ENCODE results near the gene PLIN4. TPM values are rescaled to one million over a fixed set of nuclear protein-coding genes. Genes with fewer than 3 reads are reported as not detected.

PLIN4 gene
- total RNA-seq, 2 donors from 2014 or later: 8.2 to 13.9 TPM

DNA sequence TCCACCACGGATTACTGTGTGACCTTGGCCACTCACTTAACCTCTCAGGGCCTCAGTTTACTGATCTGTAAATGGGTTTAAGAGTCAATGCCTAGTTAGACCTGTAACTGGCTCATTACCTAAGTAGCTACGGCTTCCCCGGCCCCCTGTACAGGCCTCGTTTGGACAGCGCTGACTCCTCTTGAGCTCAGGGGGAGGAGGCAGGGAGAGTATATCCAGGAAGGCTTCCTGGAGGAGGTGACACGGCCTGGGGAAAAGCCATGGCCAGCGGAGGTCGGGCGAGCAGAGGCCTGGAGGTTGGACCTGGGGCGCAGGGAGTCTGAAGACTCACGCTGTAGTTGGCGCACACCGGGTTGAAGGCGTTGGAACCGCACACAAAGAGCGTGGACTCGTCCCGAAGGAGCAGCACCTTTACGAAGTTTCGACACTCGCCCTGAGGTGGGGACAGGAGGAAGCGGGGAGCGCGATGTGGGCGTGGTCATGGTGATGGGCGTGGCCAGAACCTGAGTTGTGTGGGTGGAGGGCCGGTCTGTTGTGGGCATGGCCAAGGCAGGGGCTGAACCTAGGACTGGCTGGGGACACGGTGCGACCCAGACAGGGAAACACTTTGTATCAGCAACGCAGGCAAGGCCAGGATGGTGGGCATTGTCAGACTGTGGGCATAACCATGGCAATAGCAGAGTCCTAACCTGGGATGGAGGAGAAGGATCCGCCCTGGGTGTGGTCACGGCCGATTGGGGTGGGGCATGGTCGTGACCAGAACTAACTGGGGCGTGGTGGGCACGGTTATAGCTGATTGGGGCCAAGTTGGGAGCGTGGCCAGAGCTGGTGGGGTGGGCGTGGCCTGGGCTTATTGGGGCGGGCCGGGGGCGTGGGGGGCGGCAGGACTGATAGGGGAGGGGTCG is 37.6 kb upstream of the PLIN4 start:
- H3K4me1 ChIP-seq (replicated peaks): no peaks in the 10 kb centered on the region
- no peaks in the 10 kb centered on the region for H3K27me3 ChIP-seq (replicated peaks; ENCODE audit: insufficient read depth)
- WGBS: 77% methylated on average over 43 of the region's 43 CpGs
- DNase-seq (ENCODE audit: low spot score): no peak
- no peak overlapping the region for H3K4me3 ChIP-seq
- no peaks in the 10 kb centered on the region for H3K36me3 ChIP-seq
- TF ChIP-seq, protein P1, sequence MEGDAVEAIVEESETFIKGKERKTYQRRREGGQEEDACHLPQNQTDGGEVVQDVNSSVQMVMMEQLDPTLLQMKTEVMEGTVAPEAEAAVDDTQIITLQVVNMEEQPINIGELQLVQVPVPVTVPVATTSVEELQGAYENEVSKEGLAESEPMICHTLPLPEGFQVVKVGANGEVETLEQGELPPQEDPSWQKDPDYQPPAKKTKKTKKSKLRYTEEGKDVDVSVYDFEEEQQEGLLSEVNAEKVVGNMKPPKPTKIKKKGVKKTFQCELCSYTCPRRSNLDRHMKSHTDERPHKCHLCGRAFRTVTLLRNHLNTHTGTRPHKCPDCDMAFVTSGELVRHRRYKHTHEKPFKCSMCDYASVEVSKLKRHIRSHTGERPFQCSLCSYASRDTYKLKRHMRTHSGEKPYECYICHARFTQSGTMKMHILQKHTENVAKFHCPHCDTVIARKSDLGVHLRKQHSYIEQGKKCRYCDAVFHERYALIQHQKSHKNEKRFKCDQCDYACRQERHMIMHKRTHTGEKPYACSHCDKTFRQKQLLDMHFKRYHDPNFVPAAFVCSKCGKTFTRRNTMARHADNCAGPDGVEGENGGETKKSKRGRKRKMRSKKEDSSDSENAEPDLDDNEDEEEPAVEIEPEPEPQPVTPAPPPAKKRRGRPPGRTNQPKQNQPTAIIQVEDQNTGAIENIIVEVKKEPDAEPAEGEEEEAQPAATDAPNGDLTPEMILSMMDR (IDR thresholded peaks at IDR 0.05): no peak
- TF ChIP-seq POLR2AphosphoS5 (IDR thresholded peaks at IDR 0.05) (no peak), POLR2A (IDR thresholded peaks at IDR 0.05) (no peak)
- no peaks in the 10 kb centered on the region for H3K9me3 ChIP-seq
- no peak overlapping the region for H3K27ac ChIP-seq
- intact Hi-C loops (cut with DNase I): no loop called here

DNA sequence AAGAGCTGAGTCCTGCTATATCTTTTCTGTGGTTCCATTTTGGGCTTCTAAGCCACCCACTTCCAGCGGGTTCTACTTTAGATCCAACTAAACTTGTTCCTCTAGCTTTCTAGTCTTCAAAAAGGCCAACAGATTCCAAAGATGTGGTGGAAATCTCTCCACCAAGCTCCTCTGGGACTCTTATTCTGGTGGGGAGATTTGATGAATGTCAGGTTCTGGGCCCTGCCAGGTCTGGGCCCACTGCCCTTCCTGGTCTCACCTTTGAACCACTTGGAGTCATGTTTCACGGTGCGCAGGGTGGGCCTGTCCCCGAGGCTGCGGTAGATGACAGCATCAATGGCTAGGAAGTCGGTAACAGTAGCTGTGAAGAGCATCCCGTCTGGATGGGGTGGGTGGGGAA is 36.4 kb upstream of the PLIN4 start:
- DNase-seq (ENCODE audit: low spot score): no peak
- Histone ChIP-seq H3K27ac (no peak overlapping the region), H3K9me3 (no peaks in the 10 kb centered on the region), H3K4me1 (replicated peaks) (no peaks in the 10 kb centered on the region), H3K4me3 (no peak overlapping the region), H3K27me3 (replicated peaks; ENCODE audit: insufficient read depth) (no peaks in the 10 kb centered on the region), H3K36me3 (no peaks in the 10 kb centered on the region)
- 67% methylated on average over 7 of the region's 7 CpGs for WGBS
- intact Hi-C loops (cut with DNase I): no loop called here
- no peak for TF ChIP-seq POLR2AphosphoS5 (IDR thresholded peaks at IDR 0.05)
- no peak for TF ChIP-seq POLR2A (IDR thresholded peaks at IDR 0.05)
- TF ChIP-seq, protein P1 (IDR thresholded peaks at IDR 0.05): no peak

DNA sequence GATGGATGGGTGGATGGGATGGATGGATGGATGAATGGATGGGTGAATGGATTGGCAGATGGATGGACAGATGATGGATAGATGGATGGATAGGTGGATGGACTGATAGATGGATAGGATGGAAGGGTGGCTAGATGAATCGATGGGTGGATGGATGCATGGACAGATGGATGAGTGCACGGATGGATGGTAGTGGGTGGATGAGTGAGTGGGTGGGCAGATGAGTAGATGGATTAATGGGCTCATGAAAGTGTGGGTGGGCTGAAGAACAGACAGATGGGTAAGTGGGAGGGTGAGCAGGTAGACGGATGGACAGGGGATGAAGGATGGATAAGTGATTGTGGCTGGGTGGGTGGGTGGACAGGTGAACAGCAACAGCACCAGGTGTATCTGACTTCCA is 35.5 kb upstream of the PLIN4 start:
- no peak overlapping the region for H3K27ac ChIP-seq
- no peak overlapping the region for H3K4me3 ChIP-seq
- H3K36me3 ChIP-seq: no peaks in the 10 kb centered on the region
- DNase-seq (ENCODE audit: low spot score): no peak
- 71% methylated on average over 3 of the region's 3 CpGs for WGBS
- intact Hi-C loops (cut with DNase I): no loop called here
- H3K27me3 ChIP-seq (replicated peaks; ENCODE audit: insufficient read depth): no peaks in the 10 kb centered on the region
- TF ChIP-seq, protein P1 (IDR thresholded peaks at IDR 0.05): no peak
- TF ChIP-seq POLR2A (IDR thresholded peaks at IDR 0.05) (no peak), POLR2AphosphoS5 (IDR thresholded peaks at IDR 0.05) (no peak)
- H3K9me3 ChIP-seq: no peaks in the 10 kb centered on the region
- no peaks in the 10 kb centered on the region for H3K4me1 ChIP-seq (replicated peaks)

DNA sequence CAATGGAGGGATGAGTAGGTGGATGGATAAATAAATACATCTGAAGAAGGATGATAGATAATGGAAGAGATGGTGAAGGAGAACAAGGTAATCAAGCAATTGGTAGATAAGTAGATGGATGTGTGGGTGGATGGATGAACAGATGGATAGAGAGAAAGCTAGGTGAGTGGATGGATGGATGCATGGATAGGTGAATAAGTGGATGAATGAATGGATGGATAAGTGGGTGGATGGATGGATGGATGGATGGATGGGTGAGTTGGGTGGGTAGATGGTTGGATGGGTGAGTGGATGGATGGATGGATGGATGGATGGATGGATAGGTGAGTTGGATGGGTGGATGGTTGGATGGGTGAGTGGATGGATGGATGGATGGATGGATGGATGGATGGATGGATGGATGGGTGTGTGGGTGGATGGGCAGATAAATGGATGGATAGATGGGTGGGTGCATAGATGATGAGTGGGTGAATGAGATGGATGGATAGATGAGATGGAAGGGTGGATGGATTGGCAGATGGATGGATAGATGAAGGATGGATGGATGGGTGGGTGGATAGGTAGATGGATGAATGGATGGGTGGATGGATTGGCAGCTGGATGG is 34.9 kb upstream of the PLIN4 start:
- Histone ChIP-seq H3K36me3 (no peaks in the 10 kb centered on the region), H3K27me3 (replicated peaks; ENCODE audit: insufficient read depth) (no peaks in the 10 kb centered on the region), H3K27ac (no peak overlapping the region), H3K9me3 (no peaks in the 10 kb centered on the region), H3K4me3 (no peak overlapping the region), H3K4me1 (replicated peaks) (no peaks in the 10 kb centered on the region)
- intact Hi-C loops (cut with DNase I): no loop called here
- no peak for DNase-seq (ENCODE audit: low spot score)
- TF ChIP-seq POLR2AphosphoS5 (IDR thresholded peaks at IDR 0.05) (no peak), POLR2A (IDR thresholded peaks at IDR 0.05) (no peak)
- TF ChIP-seq, protein P1 (IDR thresholded peaks at IDR 0.05): no peak

DNA sequence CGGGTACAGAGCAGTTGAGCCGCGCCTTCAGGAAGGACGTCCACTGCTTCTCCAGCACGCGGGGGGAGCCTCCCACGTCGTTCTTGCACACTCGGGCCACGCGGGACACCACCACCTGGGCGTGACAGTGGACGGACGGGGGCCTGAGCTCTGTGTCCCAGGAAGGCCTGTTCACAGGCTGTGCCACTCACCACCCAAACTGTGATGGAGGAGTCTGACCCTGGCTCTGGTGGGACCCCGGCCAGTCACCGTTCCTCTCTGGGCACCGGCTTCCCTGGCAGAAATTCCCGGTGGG is 34.2 kb upstream of the PLIN4 start:
- intact Hi-C loops (cut with DNase I): no loop called here
- Histone ChIP-seq H3K4me1 (replicated peaks) (no peaks in the 10 kb centered on the region), H3K27me3 (replicated peaks; ENCODE audit: insufficient read depth) (no peaks in the 10 kb centered on the region), H3K36me3 (no peaks in the 10 kb centered on the region), H3K9me3 (no peaks in the 10 kb centered on the region), H3K27ac (no peak overlapping the region), H3K4me3 (no peak overlapping the region)
- no peak for TF ChIP-seq POLR2A (IDR thresholded peaks at IDR 0.05)
- no peak for TF ChIP-seq POLR2AphosphoS5 (IDR thresholded peaks at IDR 0.05)
- TF ChIP-seq, protein P1 (IDR thresholded peaks at IDR 0.05): no peak
- 88% methylated on average over 18 of the region's 18 CpGs for WGBS
- DNase-seq (ENCODE audit: low spot score): no peak

All from prostate gland (tissue), 2 donors.